Ammon's horn (tissue), 1 donor: ENCODE results near the gene RNF13.
"Not testable (repeated sequence)": the region's sequence is repeated elsewhere in the genome, so short reads cannot be mapped to it uniquely, and the experiment has no call there.

Experiments used
- DNase-seq: peaks from one replicate; pipeline ENCODE4 v3.0.0-alpha.2; 2016; ENCODE audit warnings: low spot score

The RNF13 gene

DNA sequence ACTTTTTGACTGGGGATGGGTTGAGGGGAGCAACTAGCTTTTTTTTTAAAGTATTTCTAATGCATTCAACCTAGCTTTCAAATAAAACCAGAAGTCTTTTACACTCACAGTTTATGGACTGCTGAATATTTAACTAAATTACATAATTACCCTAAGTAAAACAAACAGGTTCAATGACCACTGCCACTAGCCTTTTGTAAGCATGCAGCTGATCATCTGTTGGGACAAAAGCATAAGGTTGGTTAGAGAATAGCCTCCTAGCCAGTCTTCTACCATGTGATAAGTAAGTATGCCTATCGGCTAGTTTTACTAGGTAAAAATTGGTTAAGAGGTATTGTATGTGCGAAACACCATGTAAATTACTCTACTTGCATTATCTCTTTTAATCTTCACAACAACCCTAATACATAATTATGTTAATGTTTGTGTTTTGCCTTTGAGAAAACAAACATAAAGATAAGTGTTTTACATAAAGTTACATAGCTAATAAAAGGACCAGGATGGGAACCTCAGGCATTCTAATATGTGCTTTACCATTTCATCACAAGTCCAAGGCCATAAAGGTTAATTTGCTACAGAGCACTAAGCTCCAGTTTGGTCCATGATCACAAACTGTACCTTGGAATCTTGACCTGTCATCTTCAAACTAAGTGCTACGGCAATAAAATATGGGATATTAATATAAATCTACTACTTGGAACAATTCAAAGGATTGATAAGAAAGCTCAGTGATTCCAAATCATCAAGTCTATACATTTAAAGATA lies 144.5 kb downstream of the RNF13 start:
- no peak for DNase-seq

DNA sequence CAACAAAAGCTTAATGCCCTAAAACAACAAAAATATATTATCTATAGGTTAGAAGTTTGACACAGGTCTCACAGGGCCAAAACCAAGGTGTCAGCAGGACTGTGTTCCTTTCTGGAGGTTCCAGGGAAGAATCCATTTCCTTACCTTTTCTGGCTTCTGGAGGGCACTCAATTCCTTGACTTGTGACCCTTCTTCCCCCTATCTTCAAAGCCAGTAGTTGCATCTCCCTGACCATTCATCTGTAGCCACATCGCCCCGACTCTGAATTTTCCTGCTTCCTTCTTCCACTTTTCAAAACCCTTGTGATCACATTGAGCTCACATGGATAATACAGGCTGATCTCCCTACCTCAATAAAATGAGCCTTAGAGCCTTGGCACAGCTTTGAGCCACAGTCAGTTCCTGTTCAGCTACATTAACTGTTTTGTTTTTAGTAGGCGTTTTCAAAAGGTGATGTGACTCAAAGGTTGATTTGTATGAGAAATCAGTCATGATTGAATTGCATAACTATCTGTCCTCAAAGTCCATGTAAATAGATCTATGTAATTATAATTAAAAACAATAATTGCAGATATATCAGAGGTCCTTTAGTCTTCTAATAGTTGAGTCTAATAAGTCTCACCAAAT lies 145.3 kb downstream of the RNF13 start:
- DNase-seq = no peak

DNA sequence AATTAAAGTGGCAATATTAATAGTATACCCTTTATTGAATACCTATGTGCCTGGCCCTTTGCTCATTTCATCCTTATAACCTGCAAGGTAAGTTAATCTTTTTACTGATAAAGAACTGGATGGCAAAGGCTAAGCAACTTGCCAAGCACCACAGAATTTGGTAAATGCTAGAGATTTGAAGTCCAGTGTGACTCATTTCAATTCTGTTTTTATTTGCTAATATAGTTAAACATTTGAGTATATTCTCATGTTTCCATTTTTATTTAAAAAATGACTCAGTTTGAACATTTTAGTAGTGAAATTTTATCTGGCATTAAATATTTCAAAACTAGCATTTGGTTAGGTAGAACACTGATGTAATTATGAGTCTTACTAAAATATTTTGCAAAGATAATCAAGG lies 146.4 kb downstream of the RNF13 start:
- no peak for DNase-seq

DNA sequence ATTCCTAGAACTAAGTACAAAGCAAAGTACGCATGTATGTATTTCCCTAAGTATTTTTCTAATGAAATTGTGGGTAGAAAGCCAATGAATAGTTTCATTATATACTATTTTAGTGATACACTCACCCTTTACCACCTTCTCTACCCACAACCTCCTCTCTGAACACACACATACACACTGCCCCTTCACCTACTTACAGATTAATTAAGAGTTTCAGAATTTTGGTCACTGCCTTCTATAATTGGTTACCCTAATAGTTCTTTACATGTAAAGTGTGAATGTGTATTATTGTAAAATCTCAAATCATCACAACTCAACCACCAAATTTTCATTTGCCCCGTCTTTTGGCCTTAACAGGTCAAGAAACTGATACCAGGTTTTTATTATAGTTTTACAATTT lies 150.5 kb downstream of the RNF13 start:
- no peak for DNase-seq

DNA sequence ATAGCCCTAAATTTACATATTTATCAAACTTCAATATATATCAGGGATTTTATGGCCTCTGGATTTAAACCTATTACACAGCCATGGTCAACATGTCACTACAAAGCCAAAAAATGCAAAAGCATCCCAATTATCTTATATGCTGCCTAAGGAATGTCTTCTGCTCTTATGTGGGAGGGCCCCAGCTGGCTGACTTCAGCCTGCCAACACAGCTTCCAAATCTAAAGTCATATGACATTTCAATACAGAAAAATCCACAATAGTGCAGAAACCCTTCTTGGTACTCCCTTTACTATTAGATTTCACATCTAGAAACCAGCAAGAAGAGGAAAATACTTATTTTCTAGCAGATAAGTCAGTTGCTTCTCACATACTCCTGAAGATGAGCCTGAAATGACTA lies 151.3 kb downstream of the RNF13 start:
- DNase-seq = peak; percentile 46

DNA sequence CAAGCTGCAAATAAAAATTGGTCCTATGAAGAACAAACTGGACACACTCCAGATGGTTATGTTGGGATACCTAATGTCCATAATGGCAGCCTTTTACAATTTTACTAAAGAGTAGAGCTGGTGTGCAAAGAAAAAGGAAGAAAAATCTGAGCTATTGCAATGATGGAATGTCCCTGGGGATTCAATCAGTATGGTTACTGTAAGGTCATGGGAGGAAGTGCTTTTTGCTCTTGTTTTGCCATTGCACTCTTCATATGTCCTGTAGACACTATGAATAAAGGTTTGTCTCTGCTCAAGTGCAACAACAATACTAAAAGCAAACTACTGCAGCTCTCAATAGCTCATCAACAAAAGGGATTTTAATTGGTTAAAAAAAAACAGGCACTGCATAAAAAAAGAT lies 152.3 kb downstream of the RNF13 start:
- no peak for DNase-seq

DNA sequence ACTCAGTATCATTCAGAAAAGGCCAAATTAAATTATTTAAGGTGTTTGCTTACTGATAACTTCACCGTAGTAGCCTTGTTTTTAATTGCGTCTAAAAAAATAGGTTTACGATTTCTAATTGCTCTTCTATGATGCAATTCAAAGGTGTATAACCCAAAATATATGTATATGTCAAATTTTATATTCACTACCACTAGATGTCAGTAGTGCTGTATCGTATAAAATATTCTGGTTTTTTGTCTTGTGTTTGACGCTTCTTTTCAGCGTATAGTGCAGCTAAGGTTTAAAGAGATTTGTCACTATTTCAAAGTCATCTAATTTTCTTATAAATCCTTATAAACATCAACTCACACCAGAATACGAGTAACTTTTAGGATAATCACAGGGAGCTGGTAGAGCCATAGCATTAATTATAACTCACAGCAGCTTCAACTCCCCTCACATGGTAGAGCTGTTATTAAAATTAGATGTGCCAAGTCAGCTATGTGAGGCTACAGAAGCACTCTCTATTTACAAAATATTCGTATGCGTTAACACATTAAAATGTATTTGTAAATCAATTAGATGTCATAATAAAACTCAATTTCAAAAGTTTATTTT lies 154.2 kb downstream of the RNF13 start:
- DNase-seq = no peak

DNA sequence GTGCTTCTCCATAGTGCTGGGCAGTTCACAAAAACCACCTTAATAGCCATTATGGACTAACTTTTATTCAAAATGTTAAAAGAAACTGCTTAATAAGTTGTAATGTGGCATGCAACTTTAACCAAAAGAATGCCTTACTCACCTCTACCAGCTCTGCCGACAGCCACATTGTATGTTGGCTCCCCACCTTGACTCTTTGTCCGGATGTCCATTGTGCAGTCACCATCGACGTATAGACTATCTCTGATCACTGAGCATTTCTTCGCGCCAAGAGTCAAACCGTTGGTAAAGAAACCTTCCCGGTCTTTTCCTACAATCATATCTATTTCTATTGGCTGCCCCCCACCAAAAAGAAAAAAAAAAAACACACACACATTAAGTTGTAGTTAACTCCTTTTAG lies 155.2 kb downstream of the RNF13 start:
- no peak for DNase-seq

DNA sequence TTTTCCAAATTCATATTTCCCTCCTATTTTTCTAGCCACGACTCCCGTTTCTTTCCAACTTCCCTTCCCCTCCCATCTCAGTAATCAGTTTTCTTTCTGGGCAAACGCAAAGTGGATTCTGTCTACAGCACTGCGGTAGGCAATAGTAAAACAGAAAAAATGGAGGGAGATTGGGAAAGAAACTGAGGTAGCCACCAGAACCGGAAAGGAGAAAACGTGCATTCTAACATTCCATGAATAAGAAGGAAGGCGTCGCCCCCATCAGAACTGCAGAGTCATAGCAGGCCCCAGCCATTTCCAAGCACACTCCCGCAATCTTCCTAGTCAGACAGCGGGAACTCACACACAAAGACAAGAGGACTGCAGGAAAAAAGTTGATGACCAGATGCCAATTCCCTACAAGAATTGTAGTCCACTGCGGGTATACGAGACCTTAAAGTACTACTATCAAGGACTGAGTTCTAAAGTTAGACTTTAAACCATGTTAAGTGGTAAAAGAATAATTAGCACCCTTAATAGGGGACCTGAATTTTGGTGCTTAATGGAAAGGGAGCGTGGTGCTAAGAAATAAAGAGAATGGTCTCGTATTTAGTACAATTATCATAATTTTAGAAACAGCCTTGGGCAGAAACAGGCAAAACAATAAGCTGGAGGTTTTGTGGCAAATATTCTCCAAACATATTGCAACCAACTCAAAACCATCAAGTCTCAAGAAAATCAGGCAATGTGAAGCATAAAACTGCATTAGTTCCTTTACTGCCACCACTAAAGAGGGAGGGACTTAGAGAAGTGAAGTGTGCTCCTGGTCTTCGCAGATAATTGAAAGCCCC lies 156.3 kb downstream of the RNF13 start:
- DNase-seq = peak; percentile 82

DNA sequence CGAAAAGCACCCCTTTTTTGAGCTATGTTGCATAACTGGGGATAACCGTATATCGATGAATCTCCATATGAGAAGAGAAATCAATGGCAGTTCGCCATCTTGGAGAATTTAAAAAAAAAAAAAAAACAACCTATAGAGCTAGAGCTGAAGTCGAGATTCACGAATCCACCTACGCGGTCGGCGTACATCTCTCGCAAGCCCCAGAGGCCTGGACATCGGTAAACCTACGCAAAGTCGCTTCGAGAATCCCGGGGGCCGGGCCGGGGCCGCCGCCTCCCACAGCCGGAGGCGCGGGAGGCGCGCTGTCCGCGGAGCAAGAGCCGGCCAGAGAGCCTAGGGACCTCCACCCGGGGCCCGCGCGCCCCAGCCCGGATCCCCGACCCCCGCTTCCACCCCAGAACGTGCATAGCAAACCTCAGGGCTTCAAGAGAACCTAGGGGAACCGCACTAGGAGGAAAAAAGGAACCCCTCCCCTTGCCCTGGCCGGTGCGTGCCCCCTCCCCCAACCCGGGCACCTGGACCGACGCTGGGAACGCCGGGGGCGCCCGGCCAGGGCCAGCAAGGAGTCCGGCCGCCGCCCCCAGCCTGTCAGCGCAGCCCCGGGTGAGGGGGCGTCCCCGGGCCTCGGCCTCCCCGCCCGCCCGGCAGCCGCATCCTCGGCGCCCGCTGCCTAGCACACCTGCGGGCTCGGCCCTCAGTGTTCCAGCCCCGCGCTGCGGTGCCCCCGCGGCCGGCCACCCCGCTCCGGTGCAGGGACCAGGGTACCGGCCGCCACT lies 157.1 kb downstream of the RNF13 start:
- peak; percentile 75 for DNase-seq

DNA sequence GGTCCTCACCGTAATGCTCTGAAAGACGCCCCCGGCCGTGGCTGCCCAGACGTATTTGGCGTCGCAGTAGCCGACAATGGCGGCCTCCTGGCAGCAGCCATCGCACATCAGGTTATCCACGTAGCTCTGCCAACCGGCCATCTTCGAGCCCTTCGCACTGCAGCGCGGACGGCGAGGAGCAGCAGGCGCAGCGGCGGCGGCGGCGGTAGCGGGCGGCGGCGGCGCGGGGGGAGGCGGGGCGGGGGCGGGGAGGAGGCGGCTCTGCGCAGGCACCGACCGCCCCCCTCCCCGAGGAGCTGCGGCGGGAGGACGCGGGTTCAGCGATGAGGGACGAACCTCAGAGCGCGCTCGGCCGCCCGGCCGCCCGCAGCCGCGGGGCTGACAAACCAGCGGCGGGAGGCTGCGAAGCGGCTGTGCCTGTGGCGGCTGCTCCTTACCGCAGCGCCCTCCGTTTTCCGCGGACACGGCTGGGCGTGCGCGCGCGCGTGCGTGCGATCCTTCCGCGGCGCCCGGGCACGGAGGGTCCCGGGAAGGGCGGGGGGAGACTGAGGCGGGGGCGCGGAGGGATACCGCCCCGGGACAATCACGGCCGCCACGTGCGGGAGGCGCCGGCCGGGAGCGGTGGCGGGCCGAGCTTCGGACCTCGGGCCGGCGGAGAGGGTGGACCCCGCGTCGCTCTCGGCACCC lies 157.8 kb downstream of the RNF13 start, which contains the start of gene PFN2:
TSS of gene PFN2 (minus strand) at position 180 of the 687 bp plus-strand sequence. CDS start at position 141, 39 bp downstream.
- DNase-seq = peak; percentile 69

DNA sequence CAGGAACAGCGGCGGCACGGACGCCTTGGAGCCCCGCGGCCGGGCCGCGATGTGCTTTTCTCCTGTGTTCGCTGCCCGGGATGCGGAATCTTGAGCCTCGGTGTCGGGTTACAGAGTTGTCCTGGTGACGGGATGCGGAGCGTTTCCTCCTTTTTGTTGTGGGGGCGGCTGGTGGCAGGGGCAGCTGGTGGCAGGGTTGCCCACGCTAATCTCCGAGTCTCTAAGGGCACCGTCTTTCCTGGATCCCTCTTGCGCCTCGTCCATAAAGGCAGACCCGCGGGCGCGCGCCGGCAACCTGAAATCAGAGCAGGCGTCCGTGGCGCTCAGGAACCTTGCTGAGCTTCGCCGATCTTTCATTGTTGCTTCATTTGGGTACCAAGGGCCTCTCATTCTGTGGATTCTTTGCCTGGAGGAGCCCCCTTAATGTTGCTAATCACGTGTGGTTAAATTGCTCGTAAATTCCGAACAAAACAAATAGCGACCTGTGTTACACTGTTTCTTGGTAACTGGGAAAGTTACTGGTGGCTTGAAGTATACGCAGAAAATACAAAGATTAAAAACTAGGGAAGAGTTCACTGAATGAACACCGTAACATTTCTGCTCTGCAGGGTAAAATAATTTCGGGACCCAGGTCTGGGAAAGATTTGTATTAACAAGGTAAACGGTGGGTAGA lies 158.5 kb downstream of the RNF13 start:
- DNase-seq = peak; percentile 65

DNA sequence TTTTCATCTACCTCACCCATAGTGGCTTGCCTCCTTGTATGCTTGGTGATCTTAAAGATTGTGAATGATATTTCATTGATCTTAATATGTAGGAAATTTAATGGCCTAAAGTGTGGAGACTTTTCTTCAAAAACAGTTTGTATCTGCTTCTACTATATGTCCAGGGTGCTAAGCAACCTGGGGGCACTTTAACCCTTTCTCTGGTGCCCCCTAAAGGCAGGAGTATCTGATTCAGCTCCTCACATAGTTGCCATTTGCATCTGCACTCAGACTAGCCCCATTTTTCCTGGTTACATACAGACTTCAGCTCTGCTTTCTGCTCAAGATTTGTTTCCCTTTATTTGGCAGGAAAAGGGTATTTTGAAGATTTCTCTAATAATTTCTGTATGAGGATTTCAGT lies 162.9 kb downstream of the RNF13 start:
- no peak for DNase-seq

DNA sequence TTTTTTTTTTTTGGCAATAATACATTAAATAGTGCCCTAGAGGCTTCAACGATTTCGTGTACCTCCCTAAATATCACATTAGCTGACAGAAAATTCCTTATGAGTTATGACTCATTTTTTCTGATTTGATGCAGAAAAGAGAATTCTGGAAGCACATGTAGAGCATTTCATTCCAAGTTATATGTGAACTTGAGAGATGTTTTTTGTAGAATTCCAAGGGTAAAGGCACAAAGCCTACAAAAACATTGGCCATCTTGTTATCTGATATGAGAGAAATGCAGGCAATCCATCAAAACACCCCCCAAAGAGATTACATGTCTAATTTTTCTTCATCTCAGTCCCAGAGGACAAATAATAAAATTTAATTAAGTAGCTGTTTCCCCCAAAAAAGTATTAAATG lies 164.4 kb downstream of the RNF13 start:
- DNase-seq = no peak

DNA sequence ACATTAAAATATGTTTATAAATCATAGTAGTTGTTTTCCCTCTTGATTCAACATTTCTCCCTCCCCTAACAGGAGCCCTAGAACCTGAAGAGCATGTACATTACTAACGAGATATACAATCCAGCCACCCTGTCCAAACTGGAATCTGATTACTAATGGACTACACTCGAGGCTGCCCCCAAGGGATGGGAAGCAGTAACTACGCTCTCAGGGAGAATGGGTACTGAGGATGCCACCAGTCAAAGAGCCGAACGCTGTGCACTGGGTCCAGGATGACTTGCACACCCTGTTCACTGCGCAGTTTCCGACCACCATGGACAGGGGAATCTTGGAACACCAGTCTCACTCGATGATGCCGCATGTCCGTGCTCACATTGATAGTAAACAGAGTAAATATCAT lies 169.0 kb downstream of the RNF13 start:
- not testable (repeated sequence) for DNase-seq

DNA sequence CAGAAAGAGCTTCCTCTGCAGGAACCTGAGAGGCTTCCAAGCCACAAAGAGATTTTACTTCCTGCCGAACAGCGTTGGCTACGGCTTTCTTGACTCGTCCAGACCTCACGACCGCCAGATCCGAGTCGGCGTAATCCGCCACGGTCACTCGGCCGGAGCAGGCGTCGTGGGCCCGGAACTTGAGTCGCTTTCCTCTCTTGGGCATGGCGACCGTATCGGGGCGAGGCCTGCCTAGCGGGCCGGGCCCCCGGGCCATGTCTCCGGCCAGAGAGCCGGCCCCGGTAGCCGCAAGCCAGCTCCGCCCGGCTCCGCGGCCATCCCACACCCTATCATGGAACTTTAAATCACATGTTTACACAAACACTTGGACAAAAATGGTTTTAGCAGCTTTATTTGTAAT lies 170.0 kb downstream of the RNF13 start:
- DNase-seq = not testable (repeated sequence)

DNA sequence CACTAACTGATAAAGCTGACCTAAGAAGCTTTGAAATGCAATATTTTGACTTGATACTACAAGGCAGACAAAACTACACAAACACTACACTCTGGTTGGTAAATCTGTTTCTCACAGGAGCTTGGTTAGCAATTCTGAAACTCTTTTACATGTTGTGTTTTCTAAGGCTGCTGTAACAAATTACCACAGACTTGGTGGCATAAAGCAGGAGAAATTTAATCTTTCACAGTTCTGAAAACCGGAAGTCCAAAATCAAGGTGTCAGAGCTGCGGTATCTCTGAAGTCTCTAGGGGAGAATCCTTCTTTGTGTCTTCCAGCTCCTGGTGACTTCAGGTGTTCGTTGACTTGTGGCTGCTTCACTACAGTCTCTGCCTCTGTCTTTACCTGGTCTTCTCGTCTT lies 170.6 kb downstream of the RNF13 start:
- DNase-seq = no peak

DNA sequence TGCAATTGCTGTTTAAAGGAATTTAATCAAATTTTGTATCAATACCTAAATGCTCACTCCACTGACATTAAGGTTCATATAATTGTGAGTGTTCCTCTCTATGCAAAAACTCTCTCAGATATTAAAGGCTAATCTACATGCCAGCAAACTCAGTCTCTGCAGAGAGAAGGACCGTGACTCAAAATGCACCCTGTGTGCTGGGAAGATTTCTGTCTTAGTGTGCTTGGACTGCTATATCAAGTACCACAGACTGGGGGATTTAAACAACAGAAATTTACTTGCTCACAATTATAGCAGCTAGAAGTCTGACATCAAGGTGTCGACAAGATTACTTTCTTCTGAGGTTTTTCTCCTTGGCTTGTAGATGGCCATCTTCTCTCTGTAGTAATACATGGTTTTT lies 176.3 kb downstream of the RNF13 start:
- DNase-seq = no peak

DNA sequence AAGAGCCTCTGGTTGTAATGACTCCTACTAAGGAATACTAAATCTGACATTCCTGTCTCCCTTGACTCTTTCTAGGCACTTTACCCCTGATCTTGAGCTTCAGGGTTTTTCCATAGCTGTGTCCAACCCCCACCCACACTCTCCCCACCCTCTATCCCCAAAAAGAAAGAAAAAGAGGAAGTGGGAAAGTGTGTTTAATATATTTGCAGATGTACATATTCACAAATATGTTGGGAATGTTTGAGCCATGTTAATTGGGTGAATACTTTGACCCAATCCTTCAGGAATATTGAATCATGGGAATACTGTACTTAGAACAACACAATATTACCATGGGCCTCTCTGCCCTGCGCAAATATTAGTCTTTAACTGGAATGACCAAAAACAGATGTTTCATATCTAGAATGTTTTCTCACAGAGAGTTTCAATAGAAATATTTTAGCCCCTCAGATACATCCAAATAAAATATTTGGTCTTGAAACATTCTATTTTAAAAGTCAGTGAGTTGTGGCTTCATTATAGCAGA lies 177.5 kb downstream of the RNF13 start:
- no peak for DNase-seq

DNA sequence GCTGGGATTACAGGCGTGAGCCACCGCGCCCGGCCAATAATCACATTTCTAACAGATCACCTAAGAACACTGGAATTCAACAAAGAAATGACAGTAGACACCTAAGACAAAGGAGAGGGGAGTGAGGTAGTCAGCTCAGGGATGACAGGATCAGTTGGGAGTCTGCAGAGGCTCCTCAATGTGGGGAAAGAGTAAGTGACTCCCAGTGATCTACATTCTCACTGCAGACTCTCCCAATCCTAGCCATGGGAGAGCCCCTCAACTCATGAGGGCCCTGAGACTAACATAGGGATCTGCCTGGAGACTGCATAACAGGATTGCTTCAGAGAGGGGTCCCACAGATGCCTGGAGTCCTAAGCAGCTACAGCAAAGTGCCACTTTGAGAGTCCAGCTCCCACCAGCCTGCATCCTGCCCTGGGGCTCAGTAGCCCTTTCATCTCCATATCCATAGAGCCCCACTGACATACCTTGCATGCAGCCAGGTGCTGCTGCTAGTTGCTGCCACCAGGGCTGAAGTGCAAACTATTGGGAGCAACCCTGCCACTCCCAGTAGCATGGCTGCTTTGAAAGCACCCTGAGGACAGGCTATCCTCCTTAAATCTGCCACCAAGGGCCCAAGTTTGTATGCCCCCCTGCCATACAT lies 179.5 kb downstream of the RNF13 start:
- no peak for DNase-seq
